Measurements from ENCODE around the gene ZNF488.

- peak; percentile 43; the same call in 1 of the 2 replicates for TF ChIP-seq CTCF (conservative IDR thresholded peaks at IDR 0.05; ENCODE audit: low read length)
- no peak for TF ChIP-seq EZH2phosphoT487 (IDR thresholded peaks at IDR 0.05; ENCODE audit: borderline replicate concordance)
Measured at GRCh38 chr10:47403446-47404318, 19.6 kb upstream of the ZNF488 start.

Measured in Loucy (cell line).